Lower lobe of right lung (tissue), 2 donors: ENCODE results near the gene PALLD. TPM values are rescaled to one million over a fixed set of nuclear protein-coding genes. Genes with fewer than 3 reads are reported as not detected.

ENCODE experiments used
- ATAC-seq, 2 donors: fragments of 200-7000 bp; cut with Tn5 transposase; one replicate each; pipeline ENCODE4 v1.9.1; 2020 to 2022; ENCODE audit warnings: mild to moderate bottlenecking in 2 of 2, moderate library complexity in 2 of 2
- DNase-seq: peaks from one replicate; pipeline ENCODE4 v3.0.0-alpha.2; 2020
- H3K27ac ChIP-seq: fragments of 200-600 bp; one replicate; pipeline ENCODE4 v1.8.0; 2022
- H3K27me3 ChIP-seq: fragments of 200-600 bp; one replicate; pipeline ENCODE4 v1.8.0; 2022; ENCODE audit warnings: low read depth
- H3K36me3 ChIP-seq: fragments of 200-600 bp; one replicate; pipeline ENCODE4 v1.8.0; 2022; ENCODE audit warnings: mild to moderate bottlenecking
- H3K4me1 ChIP-seq: fragments of 200-600 bp; one replicate; pipeline ENCODE4 v1.8.0; 2022
- H3K4me3 ChIP-seq: fragments of 200-600 bp; one replicate; pipeline ENCODE4 v1.8.0; 2022; ENCODE audit warnings: mild to moderate bottlenecking
- H3K9me3 ChIP-seq: fragments of 200-600 bp; one replicate; pipeline ENCODE4 v1.8.0; 2022
- intact Hi-C: fragments of 100-400 bp; cut with DNase I; formaldehyde crosslinking; loops from one replicate; pipeline ENCODE4 v1.11.0; 2022
- total RNA-seq: library from RNA; stranded (reverse); fragmentation: NEBNext Ultra II Directional; extraction: Animal tissue kit (Norgen Biotek cat#: 25700); gene quantifications from one replicate; pipeline ENCODE4 v1.2.1, GENCODE V29; 2021
- TF ChIP-seq, protein P1 (sequence below): fragments of 200-600 bp; IDR thresholded peaks from one replicate; pipeline ENCODE4 v1.8.0; 2022; ENCODE audit warnings: antibody characterized with exemption, mild to moderate bottlenecking
- donor health status: DM: no; HTN: yes; CAD: no; lungs with severe emphysema.

Gene PALLD
- total RNA-seq, 1 donor from 2014 or later: 91.9 TPM

DNA sequence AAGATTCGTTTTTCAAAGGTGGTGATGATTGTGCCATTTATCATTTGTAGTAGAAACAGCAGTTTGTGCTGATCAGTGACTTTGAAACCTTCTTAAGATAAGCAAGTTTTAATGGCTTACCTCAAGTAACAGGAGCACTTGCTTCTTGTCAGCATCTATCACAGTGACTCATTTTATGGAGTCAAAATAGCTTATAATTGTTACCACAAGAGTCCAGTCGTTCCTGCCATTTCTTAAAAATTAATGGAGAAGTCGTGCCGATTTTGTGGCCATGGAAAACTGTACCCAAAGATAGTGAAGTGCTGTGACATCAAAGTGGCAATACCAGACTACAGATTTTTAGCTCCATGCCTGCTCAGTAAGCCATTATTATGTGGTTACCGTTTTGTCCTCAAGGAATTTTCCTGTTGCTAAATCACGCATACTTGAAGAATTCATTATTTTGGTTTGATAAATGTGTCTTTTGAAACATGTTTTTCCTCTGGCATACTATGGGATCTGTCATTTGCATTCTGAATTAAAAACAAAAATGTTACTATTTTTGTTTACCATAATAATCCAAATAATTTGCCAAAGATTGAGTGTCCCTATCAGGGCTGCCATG is 383.3 kb downstream of the PALLD start:
- no peak for ATAC-seq
- H3K4me1 ChIP-seq: peaks cover 59% of the 10 kb centered on the region

DNA sequence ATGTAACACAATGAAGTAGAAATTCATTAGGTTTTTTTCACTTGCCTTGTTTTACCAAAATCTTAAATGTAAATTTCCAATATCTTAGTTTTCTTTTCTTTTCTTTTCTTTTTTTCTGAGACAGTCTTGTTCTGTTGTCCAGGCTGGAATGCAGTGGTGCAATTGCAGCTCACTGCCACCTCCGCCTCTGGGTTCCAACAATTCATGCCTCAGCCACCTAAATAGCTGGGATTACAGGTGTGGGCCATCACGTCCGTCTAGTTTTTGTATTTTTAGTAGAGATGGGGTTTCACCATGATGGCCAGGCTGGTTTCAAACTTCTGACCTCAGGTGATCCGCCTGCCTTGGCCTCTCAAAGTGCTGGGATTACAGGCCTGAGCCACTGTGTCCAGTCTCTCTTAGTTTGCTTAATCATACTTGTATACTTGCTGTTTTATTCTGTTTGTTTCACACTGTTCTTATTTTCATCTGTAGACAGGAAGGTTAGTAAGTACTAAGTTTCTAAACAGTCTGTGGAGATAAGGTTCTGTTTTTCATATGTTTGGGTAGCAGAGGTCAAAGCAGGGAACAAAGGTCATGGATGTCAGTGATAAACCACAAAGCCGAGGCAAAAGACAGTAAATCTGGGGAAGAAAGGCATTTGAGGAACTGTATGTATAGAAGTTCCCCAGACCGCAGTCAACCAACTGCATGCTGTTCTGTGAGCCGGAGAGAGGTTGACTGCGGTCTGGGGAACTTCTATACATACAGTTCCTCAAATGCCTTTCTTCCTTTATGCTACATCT is 384.2 kb downstream of the PALLD start:
- no peak overlapping the region for H3K4me3 ChIP-seq
- no peak for DNase-seq
- peaks cover 55% of the 10 kb centered on the region for H3K4me1 ChIP-seq
- H3K27me3 ChIP-seq: no peaks in the 10 kb centered on the region
- no peaks in the 10 kb centered on the region for H3K9me3 ChIP-seq
- intact Hi-C loops: no loop called here
- TF ChIP-seq, protein P1, sequence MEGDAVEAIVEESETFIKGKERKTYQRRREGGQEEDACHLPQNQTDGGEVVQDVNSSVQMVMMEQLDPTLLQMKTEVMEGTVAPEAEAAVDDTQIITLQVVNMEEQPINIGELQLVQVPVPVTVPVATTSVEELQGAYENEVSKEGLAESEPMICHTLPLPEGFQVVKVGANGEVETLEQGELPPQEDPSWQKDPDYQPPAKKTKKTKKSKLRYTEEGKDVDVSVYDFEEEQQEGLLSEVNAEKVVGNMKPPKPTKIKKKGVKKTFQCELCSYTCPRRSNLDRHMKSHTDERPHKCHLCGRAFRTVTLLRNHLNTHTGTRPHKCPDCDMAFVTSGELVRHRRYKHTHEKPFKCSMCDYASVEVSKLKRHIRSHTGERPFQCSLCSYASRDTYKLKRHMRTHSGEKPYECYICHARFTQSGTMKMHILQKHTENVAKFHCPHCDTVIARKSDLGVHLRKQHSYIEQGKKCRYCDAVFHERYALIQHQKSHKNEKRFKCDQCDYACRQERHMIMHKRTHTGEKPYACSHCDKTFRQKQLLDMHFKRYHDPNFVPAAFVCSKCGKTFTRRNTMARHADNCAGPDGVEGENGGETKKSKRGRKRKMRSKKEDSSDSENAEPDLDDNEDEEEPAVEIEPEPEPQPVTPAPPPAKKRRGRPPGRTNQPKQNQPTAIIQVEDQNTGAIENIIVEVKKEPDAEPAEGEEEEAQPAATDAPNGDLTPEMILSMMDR: no peak
- peak in 1 of 2 donors; percentile 44 for ATAC-seq
- H3K27ac ChIP-seq: no peak overlapping the region
- peaks cover 8% of the 10 kb centered on the region for H3K36me3 ChIP-seq

More for the DNA sequence above, 383.3 kb downstream of the PALLD start:
- Histone ChIP-seq H3K4me3 (no peak overlapping the region), H3K9me3 (no peaks in the 10 kb centered on the region), H3K27me3 (no peaks in the 10 kb centered on the region), H3K36me3 (peaks cover 8% of the 10 kb centered on the region), H3K27ac (no peak overlapping the region)
- intact Hi-C loops: no loop called here
- TF ChIP-seq, protein P1: no peak
- no peak for DNase-seq

DNA sequence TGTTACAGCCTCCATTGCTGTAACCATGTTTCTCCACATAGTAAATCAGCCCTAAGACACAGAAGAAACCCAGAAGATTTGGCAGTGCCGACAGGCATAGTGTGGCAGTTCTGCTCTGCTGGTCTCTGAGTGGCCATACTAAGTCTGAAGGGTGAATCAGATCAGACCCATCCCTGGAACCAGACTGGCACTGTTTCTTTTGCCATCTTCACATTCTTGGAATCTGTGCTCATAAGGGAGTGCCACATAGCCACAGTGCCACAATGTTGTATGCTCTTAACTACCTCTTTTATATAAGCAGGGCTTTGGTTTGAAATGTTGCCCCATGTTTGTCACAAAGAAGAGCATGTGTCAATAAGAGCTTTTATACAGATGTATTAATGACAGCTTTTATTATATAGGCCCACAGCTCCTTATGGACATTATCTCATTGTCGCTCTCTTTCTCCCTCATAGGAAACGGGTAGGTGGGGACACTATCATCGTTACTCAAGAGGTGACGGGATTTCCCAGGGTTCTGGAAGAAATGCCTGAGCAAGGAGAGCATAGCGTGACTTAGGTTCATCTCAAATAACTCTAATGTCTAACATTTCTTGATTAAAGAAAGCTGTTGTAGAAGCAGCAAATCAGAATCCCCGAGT is 385.0 kb downstream of the PALLD start:
- DNase-seq (no peak), ATAC-seq (peak in 1 of 2 donors; percentile 56)
- TF ChIP-seq, protein P1: no peak
- Histone ChIP-seq H3K27me3 (no peaks in the 10 kb centered on the region), H3K4me1 (peaks cover 51% of the 10 kb centered on the region), H3K36me3 (peaks cover 8% of the 10 kb centered on the region), H3K9me3 (no peaks in the 10 kb centered on the region), H3K4me3 (no peak overlapping the region), H3K27ac (no peak overlapping the region)
- intact Hi-C loops: no loop called here

DNA sequence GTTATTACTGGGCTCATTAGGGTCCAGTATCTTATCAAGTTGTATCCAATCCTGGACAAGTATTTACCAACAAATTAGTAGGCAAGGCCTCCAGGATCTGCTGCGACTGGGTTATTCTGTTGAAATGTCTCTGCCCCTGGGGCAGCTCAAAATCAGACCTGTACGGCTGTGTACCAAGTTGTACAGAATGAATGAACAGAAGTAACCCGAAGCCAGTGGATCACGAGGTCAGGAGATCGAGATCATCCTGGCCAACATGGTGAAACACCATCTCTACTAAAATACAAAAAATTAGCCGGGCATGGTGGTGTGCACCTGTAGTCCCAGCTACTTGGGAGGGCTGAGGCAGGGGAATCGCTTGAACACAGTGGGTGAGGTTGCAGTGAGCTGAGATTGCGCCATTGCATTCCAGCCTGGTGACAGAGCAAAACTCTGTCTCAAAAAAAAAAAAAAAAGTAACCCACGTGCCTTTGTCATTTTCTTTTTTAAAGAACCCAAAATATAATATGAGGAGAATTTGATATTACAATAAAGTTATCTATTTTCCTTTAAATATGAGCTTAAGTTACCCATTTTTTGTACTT is 385.9 kb downstream of the PALLD start:
- Histone ChIP-seq H3K4me1 (peaks cover 51% of the 10 kb centered on the region), H3K4me3 (no peak overlapping the region), H3K9me3 (no peaks in the 10 kb centered on the region), H3K27me3 (no peaks in the 10 kb centered on the region), H3K36me3 (peaks cover 8% of the 10 kb centered on the region), H3K27ac (no peak overlapping the region)
- DNase-seq: no peak
- intact Hi-C loops: no loop called here
- ATAC-seq: no peak
- TF ChIP-seq, protein P1: no peak

DNA sequence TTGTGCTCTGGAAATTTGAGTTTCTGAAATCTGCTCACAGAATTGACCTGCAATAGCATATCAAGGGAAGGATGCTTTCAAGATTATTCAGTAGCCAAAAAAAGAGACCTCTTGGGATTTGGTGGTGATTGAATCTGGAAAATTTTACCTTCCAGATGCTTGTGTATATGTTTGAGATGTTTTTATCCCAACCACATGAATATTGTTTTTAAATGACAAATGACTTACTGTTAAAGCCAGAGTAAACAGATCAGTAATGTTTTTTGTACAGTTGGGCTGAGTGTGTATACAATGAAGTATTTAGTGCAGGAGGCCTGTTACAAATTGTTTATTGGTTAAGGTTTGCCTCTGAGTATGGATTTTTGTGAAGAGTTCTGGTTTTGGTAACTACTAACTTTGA is 386.7 kb downstream of the PALLD start:
- DNase-seq (no peak), ATAC-seq (no peak)
- Histone ChIP-seq H3K4me1 (peaks cover 51% of the 10 kb centered on the region), H3K27ac (no peak overlapping the region), H3K36me3 (peaks cover 8% of the 10 kb centered on the region), H3K27me3 (no peaks in the 10 kb centered on the region), H3K4me3 (no peak overlapping the region), H3K9me3 (no peaks in the 10 kb centered on the region)
- intact Hi-C loops: no loop called here
- TF ChIP-seq, protein P1: no peak
